GM12872 (cell line): ENCODE results near the gene LAMTOR3.

Experiments used
- CTCF ChIP-seq: IDR thresholded peaks from 3 replicates; pipeline ENCODE4 v1.5.1; 2011; ENCODE audit warnings: low read depth, mild to moderate bottlenecking, low read length, moderate library complexity; ENCODE audit not compliant: insufficient read depth

Gene LAMTOR3

GRCh38 chr4:99861120-99861905, 32.9 kb downstream of the LAMTOR3 start:
- TF ChIP-seq CTCF: no peak

- no peak for TF ChIP-seq CTCF
Observed at GRCh38 chr4:99860521-99860920, 33.7 kb downstream of the LAMTOR3 start.

- TF ChIP-seq CTCF: no peak
Observed at GRCh38 chr4:99859618-99860017, 34.6 kb downstream of the LAMTOR3 start.

GRCh38 chr4:99857307-99857706, 36.9 kb downstream of the LAMTOR3 start:
- no peak for TF ChIP-seq CTCF

- no peak for TF ChIP-seq CTCF
Observed at GRCh38 chr4:99856166-99856565, 38.1 kb downstream of the LAMTOR3 start.

GRCh38 chr4:99855678-99856077, 38.5 kb downstream of the LAMTOR3 start:
- TF ChIP-seq CTCF: no peak

GRCh38 chr4:99853999-99854398, 40.2 kb downstream of the LAMTOR3 start:
- TF ChIP-seq CTCF: no peak
